Fibroblast of skin of left quadriceps (primary cell): ENCODE data around the gene EFCAB6.
A peak's percentile ranks its signal among the peaks of the same experiment; 100 is the strongest.

Source experiments
- DNase-seq, 2 experiments: peaks; one replicate each; pipeline ENCODE4 v3.0.0-alpha.2; 2013; ENCODE audit warnings: low read depth in 2 of 2

The EFCAB6 gene

DNA sequence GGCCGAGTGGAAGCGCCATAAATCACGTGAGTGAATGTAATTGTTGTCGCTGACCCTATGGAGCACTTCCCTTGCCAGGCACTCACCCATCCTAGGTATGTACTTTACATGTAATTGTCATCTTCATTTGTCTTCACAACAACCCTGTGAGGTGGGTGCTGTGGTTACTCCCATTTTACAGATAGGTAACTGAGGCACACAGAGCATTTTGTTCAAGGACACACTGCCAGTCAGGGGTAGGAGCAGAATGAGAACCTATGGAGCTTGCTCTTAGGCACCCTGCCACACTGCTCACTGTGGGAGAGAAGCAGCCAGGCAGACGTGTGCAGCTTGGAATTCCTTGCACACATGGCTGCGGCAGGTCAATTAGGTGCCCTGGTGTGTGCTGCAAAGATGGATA, 785 bp upstream of the EFCAB6 start:
- no peak for DNase-seq

- DNase-seq, result no peak
Observed at GRCh38 chr22:43811777-43812148, 342 bp downstream of the EFCAB6 start.

DNA sequence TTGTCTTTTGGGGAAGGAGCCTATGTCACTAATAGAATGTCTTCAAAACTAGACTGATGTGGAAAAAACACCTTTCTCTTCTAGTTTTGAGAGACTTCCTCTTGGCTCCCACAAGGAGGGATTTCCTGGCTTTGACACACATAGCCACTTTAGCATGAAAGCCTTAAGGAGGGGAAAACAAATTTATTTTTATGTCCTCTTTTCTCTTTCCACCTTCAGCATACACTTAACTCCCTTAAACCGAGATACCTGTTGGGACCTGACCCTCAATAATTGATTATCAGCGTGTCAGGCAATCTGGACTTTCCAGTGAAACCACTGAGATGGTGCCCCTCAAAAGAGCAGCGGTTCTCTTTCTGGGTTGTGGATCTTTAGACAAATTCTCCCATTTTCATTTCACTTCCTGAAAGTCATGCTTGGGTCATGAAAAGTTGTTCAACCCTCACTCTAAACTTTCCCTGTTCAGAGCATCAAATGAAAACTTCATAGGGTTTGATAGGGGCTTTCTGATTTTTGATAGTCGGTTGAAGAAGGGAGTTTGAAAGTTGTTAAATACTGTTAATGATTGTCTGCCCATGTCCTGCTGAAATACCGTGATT, 9.1 kb downstream of the EFCAB6 start:
- no peak for DNase-seq

GRCh38 chr22:43800970-43801369, 11.1 kb downstream of the EFCAB6 start:
- no peak for DNase-seq

DNA sequence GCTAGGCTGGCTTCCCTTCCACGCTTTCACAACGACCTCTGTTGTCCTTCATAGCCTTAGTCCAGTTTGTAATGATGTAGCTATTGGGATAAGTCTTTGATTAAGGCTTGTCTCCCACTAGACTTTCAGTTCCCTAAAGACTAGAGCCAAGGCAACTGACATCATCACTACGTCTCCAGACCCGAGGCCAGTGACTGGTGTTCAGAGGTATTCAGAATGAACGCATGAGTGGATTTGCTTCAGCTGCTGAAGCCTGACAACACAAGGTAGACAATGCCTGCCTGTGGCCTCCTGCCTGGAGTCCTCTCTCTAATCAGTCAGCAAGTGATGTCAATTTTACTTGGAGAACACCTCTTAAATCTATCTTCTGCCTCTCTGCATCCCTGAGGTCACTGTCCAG, 13.6 kb downstream of the EFCAB6 start:
- DNase-seq, result no peak

DNA sequence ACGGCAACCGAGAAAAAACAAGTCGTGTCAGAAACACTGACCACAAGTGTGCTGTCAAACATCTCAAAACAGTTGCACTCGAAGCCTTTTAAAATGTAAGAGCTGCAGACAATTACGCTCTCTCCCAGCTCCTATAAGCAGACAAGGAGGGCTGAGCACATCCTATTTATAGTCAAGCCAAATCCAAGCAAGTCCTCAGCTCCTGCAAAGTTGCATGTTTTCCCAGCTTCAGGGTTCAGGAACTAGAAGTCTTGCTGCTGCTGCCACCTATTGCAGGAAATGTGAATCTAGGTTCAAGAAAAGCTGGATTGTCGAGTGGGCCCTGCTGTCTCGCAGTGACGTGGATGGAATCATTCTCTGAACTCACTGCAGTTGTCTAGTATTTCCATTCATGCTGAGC, 15.5 kb downstream of the EFCAB6 start:
- DNase-seq, result peak; percentile 27 to 31

- no peak for DNase-seq
Observed at GRCh38 chr22:43795320-43795719, 16.8 kb downstream of the EFCAB6 start.

- no peak for DNase-seq
Observed at GRCh38 chr22:43792905-43793304, 19.2 kb downstream of the EFCAB6 start.

DNA sequence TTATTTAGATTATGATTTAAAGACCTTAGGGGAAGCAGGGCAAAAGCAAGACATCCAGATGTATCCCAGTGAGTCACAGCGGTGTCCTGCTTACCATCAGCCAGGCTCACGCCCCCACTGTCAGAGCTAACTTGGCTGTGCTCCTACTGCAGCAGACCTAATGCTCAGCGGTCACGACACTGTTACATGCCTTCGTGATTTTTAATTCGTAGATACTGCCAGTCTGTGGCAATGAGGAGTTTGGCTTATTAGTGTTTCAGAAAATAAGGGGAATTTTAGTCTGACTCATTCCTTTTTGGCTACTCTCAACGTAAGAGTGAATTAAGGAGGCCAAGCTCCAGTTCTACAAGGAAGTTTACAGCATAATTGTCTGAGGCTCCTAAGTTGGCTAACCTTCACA, 22.7 kb downstream of the EFCAB6 start:
- DNase-seq, result peak; percentile 65 to 72

DNA sequence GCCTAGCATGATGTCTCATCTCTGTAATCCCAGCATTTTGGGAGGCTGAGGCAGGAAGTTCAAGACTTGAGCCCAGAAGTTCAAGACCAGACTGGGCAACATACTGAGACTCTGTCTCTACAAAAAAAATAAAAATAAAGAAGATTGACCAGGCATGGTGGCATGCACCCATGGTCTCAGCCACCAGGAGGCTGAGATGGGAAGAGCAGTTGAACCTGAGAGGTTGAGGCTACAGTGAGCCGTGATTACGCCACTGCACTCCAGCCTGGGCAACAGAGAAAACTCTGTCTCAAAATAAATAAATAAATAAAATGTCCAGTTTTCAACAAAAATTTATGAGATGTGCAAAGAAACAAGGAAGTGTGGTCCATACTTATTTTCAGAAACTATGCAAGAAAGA, 28.3 kb downstream of the EFCAB6 start:
- no peak for DNase-seq

DNA sequence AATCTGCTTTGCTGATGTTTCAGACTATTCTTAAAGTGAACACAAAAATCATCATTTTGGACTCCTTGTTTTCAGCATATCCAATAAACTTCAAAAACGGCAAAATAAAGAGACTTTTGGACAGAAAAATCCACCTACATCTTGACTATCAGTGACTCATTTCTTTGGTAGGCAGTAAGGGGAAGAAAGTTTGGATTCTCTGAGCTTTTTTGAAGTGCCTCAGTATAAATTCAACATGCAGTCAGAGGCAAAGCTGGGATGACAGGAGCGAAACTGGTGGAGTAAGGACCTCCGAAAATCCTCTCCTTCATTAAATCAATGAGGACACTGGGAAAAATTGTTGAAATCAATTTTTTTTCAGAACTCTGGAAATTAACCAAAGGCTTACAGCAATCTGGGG, 29.7 kb downstream of the EFCAB6 start:
- no peak for DNase-seq

- peak in 1 of 2 experiments; percentile 16 for DNase-seq
Observed at GRCh38 chr22:43777286-43777685, 34.8 kb downstream of the EFCAB6 start.

GRCh38 chr22:43776081-43776670, 35.9 kb downstream of the EFCAB6 start:
- DNase-seq, result no peak

DNA sequence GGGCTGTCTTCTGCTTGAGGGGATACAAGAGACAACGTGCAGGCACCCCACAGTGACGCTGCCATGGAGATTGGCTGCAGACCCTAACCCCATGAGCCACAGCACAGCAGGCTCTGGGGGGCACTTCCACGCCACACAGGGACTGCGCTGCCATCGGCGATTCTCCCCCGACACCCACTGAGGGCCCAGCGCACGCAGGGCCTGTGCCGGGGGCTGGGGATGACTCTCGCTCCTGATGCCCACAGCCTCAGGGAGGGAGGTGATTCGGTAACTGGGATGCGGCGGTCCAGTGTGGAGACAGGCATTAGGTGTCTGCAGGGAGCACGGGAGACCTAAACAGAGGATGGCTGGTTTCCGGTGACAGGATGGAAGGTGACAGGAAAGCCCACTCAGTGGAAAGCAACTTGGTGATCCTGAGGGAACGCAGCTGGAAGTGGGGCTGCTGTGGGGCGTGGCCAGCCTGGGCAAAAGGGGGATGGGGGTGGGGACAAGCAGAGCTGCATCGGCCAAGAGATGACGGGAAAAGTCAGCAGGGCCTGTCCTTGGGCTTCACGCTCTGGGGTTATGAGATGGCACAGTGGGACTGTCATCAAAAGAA, 37.7 kb downstream of the EFCAB6 start:
- no peak for DNase-seq

- DNase-seq, result no peak
Observed at GRCh38 chr22:43772831-43773230, 39.3 kb downstream of the EFCAB6 start.

GRCh38 chr22:43755452-43755851, 56.7 kb downstream of the EFCAB6 start:
- no peak for DNase-seq

DNA sequence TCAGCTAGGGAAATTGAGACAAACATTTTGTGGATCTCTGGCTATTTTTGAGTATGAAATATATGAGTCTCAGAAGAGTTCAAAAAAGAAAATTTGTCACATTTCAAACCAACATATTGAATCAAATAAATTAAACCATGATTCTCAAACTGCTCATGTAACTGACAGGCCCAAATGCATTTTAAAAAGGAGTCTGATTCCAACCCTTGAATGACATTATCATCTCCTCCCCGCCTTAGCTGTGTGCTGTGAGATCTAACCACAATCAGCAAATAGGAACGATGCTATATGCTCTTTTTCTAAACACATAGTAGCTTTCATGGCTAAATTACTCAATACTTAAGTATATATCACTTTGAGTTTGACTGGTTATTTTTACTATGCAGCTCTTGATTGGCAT, 57.1 kb downstream of the EFCAB6 start:
- no peak for DNase-seq

DNA sequence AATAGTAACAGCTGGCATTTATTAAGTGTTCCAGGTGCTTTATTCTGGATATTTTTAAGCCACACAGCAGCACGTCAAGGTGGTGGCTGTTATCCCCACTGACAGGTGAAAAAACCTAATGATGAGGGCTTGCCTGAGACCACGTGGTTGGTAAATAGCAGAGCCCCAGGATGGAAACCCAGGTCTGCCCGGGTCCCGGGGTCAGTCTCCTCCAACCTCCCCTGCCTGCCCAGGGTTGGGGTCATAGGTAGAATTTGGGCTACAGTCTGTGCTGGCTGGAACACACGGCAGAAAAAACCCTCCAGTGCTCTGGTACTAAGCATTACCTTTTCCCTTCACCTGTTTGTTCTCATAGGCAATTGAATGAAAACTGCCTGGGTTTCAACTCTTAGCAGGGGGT, 57.9 kb downstream of the EFCAB6 start:
- DNase-seq, result no peak

- DNase-seq, result no peak
Observed at GRCh38 chr22:43753688-43754087, 58.4 kb downstream of the EFCAB6 start.

DNA sequence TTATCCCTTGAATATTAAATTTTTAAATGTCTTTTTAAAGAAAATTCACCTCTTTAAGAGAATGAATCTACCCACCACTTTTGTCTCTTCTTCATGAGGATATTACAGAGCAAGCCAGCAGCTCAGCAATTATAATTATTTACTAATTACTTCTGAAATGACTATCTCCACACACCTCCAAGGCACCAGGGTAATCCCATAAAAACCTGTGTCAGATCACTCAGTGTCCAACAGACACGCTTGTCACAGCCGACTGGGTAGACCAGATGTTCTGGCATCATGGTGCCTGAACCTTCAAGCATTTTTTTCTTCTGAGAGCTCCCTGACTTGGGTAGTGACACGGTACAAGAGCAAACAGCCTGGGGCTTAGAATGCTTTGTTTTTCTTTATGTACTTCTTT, 61.4 kb downstream of the EFCAB6 start:
- no peak for DNase-seq

GRCh38 chr22:43749473-43749872, 62.6 kb downstream of the EFCAB6 start:
- no peak for DNase-seq

GRCh38 chr22:43747877-43748276, 64.2 kb downstream of the EFCAB6 start:
- DNase-seq, result no peak

DNA sequence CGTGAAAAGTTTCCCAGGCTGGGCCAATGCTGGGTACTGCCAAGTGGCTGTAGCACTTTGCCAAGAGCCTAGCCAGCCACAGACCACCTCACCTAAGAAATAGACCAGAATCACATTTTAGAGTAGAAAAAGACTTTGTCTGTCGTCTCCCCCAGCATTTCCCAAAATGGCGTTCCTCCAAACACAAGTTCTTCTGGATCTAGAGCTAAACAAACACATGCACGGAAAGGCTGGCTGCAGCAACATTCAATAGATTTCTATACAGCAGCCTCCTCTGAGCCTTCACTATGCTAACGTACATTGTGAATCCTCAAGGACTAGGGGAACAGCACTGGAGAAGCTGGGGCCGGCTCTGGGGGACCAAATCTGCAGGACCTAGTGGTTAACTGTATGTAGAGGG, 65.0 kb downstream of the EFCAB6 start:
- no peak for DNase-seq
